Keratinocyte (primary cell): ENCODE data around the gene SH3GL3. TPM values are rescaled to one million over a fixed set of nuclear protein-coding genes. Genes with fewer than 3 reads are reported as not detected.

Experiments
- DNase-seq: peaks from one replicate; pipeline ENCODE4 v3.0.0-alpha.2; 2011; ENCODE audit warnings: low read depth, missing footprints, low spot score
- FAIRE-seq: peaks from 2 replicates; lab custom pipeline; 2011; peaks lifted over from hg19 to GRCh38; lab: Jason Lieb, UNC
- H2AFZ ChIP-seq: 2 replicates; pipeline ENCODE4 v1.6.0; 2012; ENCODE audit warnings: low read length, control low read depth, inconsistent platforms; ENCODE audit not compliant: control insufficient read depth
- H3K27ac ChIP-seq: 2 replicates; pipeline ENCODE4 v1.5.1; 2011; ENCODE audit warnings: low read length; ENCODE audit not compliant: control insufficient read depth, insufficient read depth
- H3K27me3 ChIP-seq: 3 replicates; pipeline ENCODE4 v1.6.0; 2011; ENCODE audit warnings: low read length; ENCODE audit not compliant: control insufficient read depth, insufficient read depth; ENCODE audit errors: extremely low read depth
- H3K36me3 ChIP-seq, 2 experiments: 2 replicates in 1 of 2; 3 replicates in 1 of 2; pipeline ENCODE4 v1.5.1; 2011; ENCODE audit warnings: low read length in 2 of 2, mild to moderate bottlenecking in 1 of 2; ENCODE audit not compliant: control insufficient read depth in 2 of 2, insufficient read depth in 2 of 2; ENCODE audit errors: extremely low read depth in 1 of 2
- H3K4me1 ChIP-seq: 3 replicates; pipeline ENCODE4 v1.5.1; 2011; ENCODE audit warnings: low read length; ENCODE audit not compliant: control insufficient read depth, insufficient read depth; ENCODE audit errors: extremely low read depth
- H3K4me2 ChIP-seq: 3 replicates; pipeline ENCODE4 v1.6.0; 2011; ENCODE audit warnings: low read depth, low read length; ENCODE audit not compliant: control insufficient read depth, insufficient read depth; ENCODE audit errors: extremely low read depth
- H3K4me3 ChIP-seq, 3 experiments: fragments of 200-600 bp in 1 of 3; sonication (generic) in 1 of 3; 2 replicates in 2 of 3; 3 replicates in 1 of 3; pipeline ENCODE4 v1.5.1; 2011 to 2016; ENCODE audit warnings: low read length in 3 of 3, mild to moderate bottlenecking in 3 of 3, control low read depth in 2 of 3, inconsistent platforms in 1 of 3, low read depth in 1 of 3, mixed read lengths in 1 of 3, mixed run types in 1 of 3, moderate library complexity in 1 of 3; ENCODE audit not compliant: control insufficient read depth in 2 of 3, insufficient read depth in 2 of 3; ENCODE audit errors: extremely low read depth in 1 of 3
- H3K79me2 ChIP-seq: 2 replicates; pipeline ENCODE4 v1.6.0; 2012; ENCODE audit warnings: low read length; ENCODE audit not compliant: control insufficient read depth, insufficient read depth
- H3K9ac ChIP-seq: 3 replicates; pipeline ENCODE4 v1.6.0; 2011; ENCODE audit warnings: low read length; ENCODE audit not compliant: control insufficient read depth, insufficient read depth; ENCODE audit errors: extremely low read depth
- H3K9me1 ChIP-seq: 3 replicates; pipeline ENCODE4 v1.6.0; 2011; ENCODE audit warnings: low read length; ENCODE audit not compliant: control insufficient read depth, insufficient read depth; ENCODE audit errors: extremely low read depth
- H3K9me3 ChIP-seq: 2 replicates; pipeline ENCODE4 v1.5.1; 2012; ENCODE audit warnings: low read depth, low read length; ENCODE audit not compliant: control insufficient read depth
- H4K20me1 ChIP-seq: 3 replicates; pipeline ENCODE4 v1.6.0; 2011; ENCODE audit warnings: low read length; ENCODE audit not compliant: control insufficient read depth, insufficient read depth; ENCODE audit errors: extremely low read depth
- EZH2 ChIP-seq: IDR thresholded peaks from one replicate; pipeline ENCODE4 v1.6.1; 2012; ENCODE audit warnings: inconsistent platforms, mild to moderate bottlenecking, low read length, moderate library complexity
- dilution Hi-C: fragments of 300-500 bp; cut with MboI; formaldehyde crosslinking; loops from one replicate; pipeline ENCODE4 v1.7.0; 2020; ENCODE audit warnings: low sequenced_read_pairs; ENCODE audit not compliant: extremely low pct_ligation_motif_present
- polyA plus RNA-seq, 5 experiments: library from polyadenylated mRNA; depleted of rRNA in 3 of 5; stranded (reverse) in 3 of 5; stranded (forward) in 1 of 5; unstranded in 1 of 5; fragments of >200 nt; gene quantifications; 1 replicate in 1 of 5; 2 replicates in 3 of 5; 3 replicates in 1 of 5; pipeline versions ENCODE4 v1.2.1 to v1.2.3, GENCODE V29; 2011 to 2012; ENCODE audit warnings: missing spikeins in 2 of 5, low read depth in 1 of 5, low replicate concordance in 1 of 5
- TF ChIP-seq, protein P1 (sequence below), 3 experiments: IDR thresholded peaks in 1 of 3; conservative IDR thresholded peaks in 1 of 3; optimal IDR thresholded peaks in 1 of 3; 2 replicates in 2 of 3; 3 replicates in 1 of 3; pipeline versions ENCODE3 to v1.5.1; 2011; ENCODE audit warnings: low read length in 3 of 3, mild to moderate bottlenecking in 3 of 3, moderate library complexity in 2 of 3, control low read depth in 1 of 3, inconsistent platforms in 1 of 3; ENCODE audit not compliant: insufficient read depth in 2 of 3; ENCODE audit errors: extremely low read depth in 1 of 3

The SH3GL3 gene
- polyA plus RNA-seq, 1 donor (not counting 4 experiments of a cell fraction or from before 2014, with no cell fraction given) = 0.20 TPM

DNA sequence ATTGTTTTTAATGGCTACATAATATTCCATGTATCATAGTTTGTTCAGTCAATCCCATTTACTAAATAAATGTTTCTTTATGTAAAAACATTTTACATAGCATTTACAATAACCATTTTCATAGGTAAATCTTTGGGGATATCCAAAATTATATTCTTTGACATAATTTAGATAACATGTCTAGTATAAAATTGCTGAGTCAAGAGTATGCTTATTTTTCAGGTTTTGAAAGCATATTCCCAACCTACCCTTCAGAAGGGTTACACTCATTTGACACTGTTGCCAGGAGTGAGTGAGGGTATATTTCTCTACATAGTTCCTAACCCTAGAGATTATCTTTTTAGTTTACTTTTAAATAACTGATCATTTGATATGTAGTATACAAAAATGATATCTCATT is 122.2 kb downstream of the SH3GL3 start:
- Histone ChIP-seq H2AFZ (no peak overlapping the region), H3K4me3 (no peak overlapping the region), H3K9me3 (no peaks in the 10 kb centered on the region), H3K27me3 (peaks cover 4% of the 10 kb centered on the region), H3K9ac (no peak overlapping the region), H4K20me1 (no peaks in the 10 kb centered on the region), H3K4me1 (no peaks in the 10 kb centered on the region), H3K27ac (no peak overlapping the region), H3K79me2 (no peaks in the 10 kb centered on the region), H3K36me3 (no peaks in the 10 kb centered on the region), H3K9me1 (no peaks in the 10 kb centered on the region), H3K4me2 (no peak overlapping the region)
- DNase-seq = no peak
- dilution Hi-C loops = loop anchor here (25.0 kb wide), 1 partner anchor 307 kb away; no protein-coding TSS in a partner anchor
- FAIRE-seq = no peak
- TF ChIP-seq, protein P1, sequence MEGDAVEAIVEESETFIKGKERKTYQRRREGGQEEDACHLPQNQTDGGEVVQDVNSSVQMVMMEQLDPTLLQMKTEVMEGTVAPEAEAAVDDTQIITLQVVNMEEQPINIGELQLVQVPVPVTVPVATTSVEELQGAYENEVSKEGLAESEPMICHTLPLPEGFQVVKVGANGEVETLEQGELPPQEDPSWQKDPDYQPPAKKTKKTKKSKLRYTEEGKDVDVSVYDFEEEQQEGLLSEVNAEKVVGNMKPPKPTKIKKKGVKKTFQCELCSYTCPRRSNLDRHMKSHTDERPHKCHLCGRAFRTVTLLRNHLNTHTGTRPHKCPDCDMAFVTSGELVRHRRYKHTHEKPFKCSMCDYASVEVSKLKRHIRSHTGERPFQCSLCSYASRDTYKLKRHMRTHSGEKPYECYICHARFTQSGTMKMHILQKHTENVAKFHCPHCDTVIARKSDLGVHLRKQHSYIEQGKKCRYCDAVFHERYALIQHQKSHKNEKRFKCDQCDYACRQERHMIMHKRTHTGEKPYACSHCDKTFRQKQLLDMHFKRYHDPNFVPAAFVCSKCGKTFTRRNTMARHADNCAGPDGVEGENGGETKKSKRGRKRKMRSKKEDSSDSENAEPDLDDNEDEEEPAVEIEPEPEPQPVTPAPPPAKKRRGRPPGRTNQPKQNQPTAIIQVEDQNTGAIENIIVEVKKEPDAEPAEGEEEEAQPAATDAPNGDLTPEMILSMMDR (optimal IDR thresholded peaks at IDR 0.05 in 1 of 3, IDR thresholded peaks at IDR 0.05 in 1 of 3, conservative IDR thresholded peaks at IDR 0.05 in 1 of 3; ENCODE audit: extremely low read depth in 1 of 3, insufficient read depth in 2 of 3, low read length in 3 of 3) = no peak
- TF ChIP-seq EZH2 = no peak

GRCh38 chr15:83570756-83571155 is 123.6 kb downstream of the SH3GL3 start:
- no peaks in the 10 kb centered on the region for H3K9me1 ChIP-seq
- H3K4me3 ChIP-seq = no peak overlapping the region
- DNase-seq = no peak
- no peak overlapping the region for H3K27ac ChIP-seq
- H2AFZ ChIP-seq = no peak overlapping the region
- H4K20me1 ChIP-seq = no peaks in the 10 kb centered on the region
- dilution Hi-C loops = loop anchor here (25.0 kb wide), 1 partner anchor 308 kb away; no protein-coding TSS in a partner anchor
- no peaks in the 10 kb centered on the region for H3K9me3 ChIP-seq
- H3K36me3 ChIP-seq = no peaks in the 10 kb centered on the region
- H3K4me2 ChIP-seq = no peak overlapping the region
- H3K79me2 ChIP-seq = no peaks in the 10 kb centered on the region
- H3K9ac ChIP-seq = no peak overlapping the region
- H3K4me1 ChIP-seq = no peaks in the 10 kb centered on the region
- H3K27me3 ChIP-seq = peaks cover 6% of the 10 kb centered on the region
- no peak for FAIRE-seq
- TF ChIP-seq, protein P1 (optimal IDR thresholded peaks at IDR 0.05 in 1 of 3, IDR thresholded peaks at IDR 0.05 in 1 of 3, conservative IDR thresholded peaks at IDR 0.05 in 1 of 3; ENCODE audit: extremely low read depth in 1 of 3, insufficient read depth in 2 of 3, low read length in 3 of 3) = no peak
- no peak for TF ChIP-seq EZH2
